H1 (cell line): ENCODE data around the gene ETNPPL. TPM values are rescaled to one million over a fixed set of nuclear protein-coding genes. Genes with fewer than 3 reads are reported as not detected.

Experiments used
- CTCF ChIA-PET: fragments of 300-600 bp; sonication (Branson Sonifier 250); formaldehyde crosslinking; loops from one replicate; lab custom pipeline; 2021; ENCODE audit not compliant: partially characterized antibody; lab: Charles Lee
- POLR2A ChIA-PET: fragments of 300-600 bp; sonication (Branson Sonifier 250); formaldehyde crosslinking; loops from one replicate; lab custom pipeline; 2021; ENCODE audit warnings: inconsistent platforms; ENCODE audit not compliant: partially characterized antibody; lab: Charles Lee
- DNase-seq, 2 experiments: peaks; one replicate each; pipeline versions ENCODE4 v3.0.0 to v3.0.0-alpha.2; 2010 to 2022; ENCODE audit warnings: low spot score in 2 of 2, low read depth in 1 of 2, mixed read lengths in 1 of 2
- FAIRE-seq: peaks from 2 replicates; lab custom pipeline; 2011; peaks lifted over from hg19 to GRCh38; lab: Jason Lieb, UNC
- H2AFZ ChIP-seq: 2 replicates; pipeline ENCODE4 v1.8.1; 2012; ENCODE audit warnings: low read length, inconsistent platforms
- H2AK5ac ChIP-seq: 2 replicates; pipeline ENCODE4 v1.6.1; 2013; ENCODE audit warnings: low read depth, low read length
- H2BK120ac ChIP-seq: replicated peaks from 2 replicates; pipeline ENCODE3; 2013; ENCODE audit warnings: low read depth, low read length, inconsistent platforms
- H2BK12ac ChIP-seq: 2 replicates; pipeline ENCODE4 v1.6.1; 2013; ENCODE audit warnings: low read depth, low read length
- H2BK15ac ChIP-seq: 2 replicates; pipeline ENCODE4 v1.6.1; 2013; ENCODE audit warnings: low read length
- H2BK20ac ChIP-seq: 2 replicates; pipeline ENCODE4 v1.6.1; 2013; ENCODE audit warnings: low read length
- H2BK5ac ChIP-seq: 2 replicates; pipeline ENCODE4 v1.6.1; 2013; ENCODE audit warnings: low read depth, low read length
- H3K14ac ChIP-seq: 2 replicates; pipeline ENCODE4 v1.6.1; 2013; ENCODE audit warnings: inconsistent platforms; ENCODE audit not compliant: insufficient read length
- H3K18ac ChIP-seq: 2 replicates; pipeline ENCODE4 v1.6.1; 2013; ENCODE audit warnings: low read length; ENCODE audit errors: extremely low read depth
- H3K23ac ChIP-seq: 2 replicates; pipeline ENCODE4 v1.6.1; 2013; ENCODE audit warnings: inconsistent platforms; ENCODE audit not compliant: insufficient read length
- H3K23me2 ChIP-seq: 2 replicates; pipeline ENCODE4 v1.6.1; 2013; ENCODE audit warnings: low read depth, low read length
- H3K27ac ChIP-seq: 2 replicates; pipeline ENCODE4 v1.6.1; 2011; ENCODE audit warnings: low read depth, low read length, inconsistent platforms
- H3K27me3 ChIP-seq, 4 experiments: replicated peaks in 1 of 4; 1 replicate in 1 of 4; 2 replicates in 3 of 4; pipeline versions ENCODE4 v1.6.1 to v1.8.1; 2011 to 2013; ENCODE audit warnings: low read length in 3 of 4, mild to moderate bottlenecking in 3 of 4, inconsistent platforms in 2 of 4, mixed read lengths in 2 of 4, moderate library complexity in 1 of 4; ENCODE audit not compliant: control insufficient read depth in 3 of 4, insufficient read depth in 3 of 4; ENCODE audit errors: extremely low read depth in 1 of 4
- H3K36me3 ChIP-seq, 4 experiments: 2 replicates each; pipeline versions ENCODE4 v1.6.1 to v1.8.1; 2011 to 2013; ENCODE audit warnings: mild to moderate bottlenecking in 4 of 4, low read length in 3 of 4, moderate library complexity in 2 of 4, control low read depth in 1 of 4, inconsistent platforms in 1 of 4; ENCODE audit not compliant: insufficient read depth in 4 of 4, control insufficient read depth in 2 of 4
- H3K4ac ChIP-seq: replicated peaks from 2 replicates; pipeline ENCODE3; 2013; ENCODE audit warnings: low read length, low read depth, mixed read lengths, inconsistent platforms; ENCODE audit not compliant: insufficient read length
- H3K4me1 ChIP-seq, 4 experiments: replicated peaks in 1 of 4; 1 replicate in 1 of 4; 2 replicates in 3 of 4; pipeline versions ENCODE4 v1.6.1 to v1.8.1; 2011 to 2013; ENCODE audit warnings: low read length in 3 of 4, inconsistent platforms in 2 of 4, mixed read lengths in 1 of 4; ENCODE audit not compliant: insufficient read depth in 4 of 4, control insufficient read depth in 3 of 4
- H3K4me2 ChIP-seq, 2 experiments: 2 replicates each; pipeline versions ENCODE4 v1.6.1 to v1.8.1; 2011 to 2013; ENCODE audit warnings: low read depth in 2 of 2, low read length in 2 of 2, control low read depth in 1 of 2, inconsistent platforms in 1 of 2, mild to moderate bottlenecking in 1 of 2; ENCODE audit not compliant: insufficient read depth in 1 of 2
- H3K4me3 ChIP-seq, 4 experiments: fragments of 200-600, 300-600 bp in 1 of 4; sonication (generic), shearing (Covaris generic), sonication (Bioruptor Twin) in 1 of 4; 2 replicates each; pipeline versions ENCODE4 v1.5.1 to v1.8.1; 2011 to 2016; ENCODE audit warnings: low read length in 4 of 4, low read depth in 3 of 4, control low read depth in 2 of 4, inconsistent platforms in 2 of 4, mild to moderate bottlenecking in 2 of 4, mixed read lengths in 1 of 4, moderate library complexity in 1 of 4; ENCODE audit not compliant: insufficient read depth in 2 of 4; ENCODE audit errors: extremely low read depth in 1 of 4
- H3K56ac ChIP-seq: replicated peaks from 2 replicates; pipeline ENCODE3; 2013; ENCODE audit warnings: low read depth, mild to moderate bottlenecking, mixed read lengths, low read length, inconsistent platforms; ENCODE audit not compliant: insufficient read length
- H3K79me1 ChIP-seq: 2 replicates; pipeline ENCODE4 v1.6.1; 2013; ENCODE audit warnings: low read depth, low read length, control low read depth
- H3K79me2 ChIP-seq, 2 experiments: 2 replicates each; pipeline versions ENCODE4 v1.6.1 to v1.8.1; 2012 to 2013; ENCODE audit warnings: low read length in 2 of 2, mild to moderate bottlenecking in 2 of 2, inconsistent platforms in 1 of 2; ENCODE audit not compliant: insufficient read depth in 2 of 2, control insufficient read depth in 1 of 2
- H3K9ac ChIP-seq, 4 experiments: replicated peaks in 1 of 4; 1 replicate in 1 of 4; 2 replicates in 3 of 4; pipeline versions ENCODE4 v1.6.1 to v1.8.1; 2011 to 2013; ENCODE audit warnings: low read depth in 3 of 4, low read length in 3 of 4, control low read depth in 2 of 4, mild to moderate bottlenecking in 2 of 4, moderate library complexity in 2 of 4, inconsistent platforms in 1 of 4; ENCODE audit errors: extremely low read depth in 1 of 4
- H3K9me3 ChIP-seq, 2 experiments: 2 replicates each; pipeline versions ENCODE4 v1.6.1 to v1.8.1; 2012 to 2013; ENCODE audit warnings: mild to moderate bottlenecking in 2 of 2, moderate library complexity in 2 of 2, control low read depth in 1 of 2, inconsistent platforms in 1 of 2, low read depth in 1 of 2, low read length in 1 of 2, mixed read lengths in 1 of 2; ENCODE audit not compliant: insufficient read depth in 2 of 2
- H4K20me1 ChIP-seq, 2 experiments: replicated peaks in 1 of 2; 2 replicates each; pipeline versions ENCODE3 to v1.8.1; 2011 to 2013; ENCODE audit warnings: inconsistent platforms in 2 of 2, low read length in 2 of 2, mild to moderate bottlenecking in 1 of 2; ENCODE audit not compliant: insufficient read depth in 2 of 2, control insufficient read depth in 1 of 2
- H4K5ac ChIP-seq: 2 replicates; pipeline ENCODE4 v1.6.1; 2013; ENCODE audit warnings: low read length, low read depth, mixed read lengths, inconsistent platforms; ENCODE audit not compliant: insufficient read length
- H4K8ac ChIP-seq: 2 replicates; pipeline ENCODE4 v1.8.0; 2013; ENCODE audit warnings: mild to moderate bottlenecking, moderate library complexity, low read length, inconsistent platforms; ENCODE audit not compliant: insufficient read depth; ENCODE audit errors: extremely low read depth
- H4K91ac ChIP-seq: replicated peaks from 2 replicates; pipeline ENCODE3; 2013; ENCODE audit warnings: low read length, mixed read lengths, inconsistent platforms; ENCODE audit not compliant: insufficient read length
- EP300 ChIP-seq, 2 experiments: IDR thresholded peaks; 1 replicate in 1 of 2; 2 replicates in 1 of 2; pipeline ENCODE4 v1.6.1; 2011 to 2012; ENCODE audit warnings: low read depth in 2 of 2, low read length in 2 of 2, mild to moderate bottlenecking in 2 of 2, borderline replicate concordance in 1 of 2, inconsistent platforms in 1 of 2, moderate library complexity in 1 of 2
- GTF2F1 ChIP-seq: IDR thresholded peaks from 2 replicates; pipeline ENCODE4 v1.6.1; 2012; ENCODE audit warnings: low read depth, low read length, improper control_type of control experiment, borderline replicate concordance
- SRF ChIP-seq: IDR thresholded peaks from 2 replicates; pipeline ENCODE4 v1.6.1; 2011; ENCODE audit warnings: mild to moderate bottlenecking, low read depth, low read length, moderate library complexity
- whole genome bisulfite sequencing, 2 experiments: shearing (Covaris generic) in 1 of 2; methylation state at CpG; one replicate each; pipeline versions ENCODE4 v1.1.6 to v1.1.7; 2013 to 2015; ENCODE audit warnings: low lambda C conversion rate in 2 of 2, mixed read lengths in 2 of 2, inconsistent platforms in 1 of 2, low coverage in 1 of 2, missing lambda C conversion rate in 1 of 2; ENCODE audit not compliant: insufficient replicate concordance in 2 of 2, insufficient coverage in 1 of 2, insufficient read length in 1 of 2; ENCODE audit errors: extremely low coverage in 1 of 2, missing lambda C conversion rate in 1 of 2; 5-methylcytosine and 5-hydroxymethylcytosine counted together
- polyA plus RNA-seq, 7 experiments: library from polyadenylated mRNA; depleted of rRNA in 3 of 7; stranded (reverse) in 5 of 7; unstranded in 2 of 7; fragments of >200 nt in 5 of 7; fragments of 200-250 nt in 2 of 7; gene quantifications; 1 replicate in 5 of 7; 2 replicates in 1 of 7; 4 replicates in 1 of 7; pipeline versions ENCODE4 v1.2.1 to v1.2.3, GENCODE V29; 2011 to 2013; ENCODE audit warnings: missing spikeins in 2 of 7, mixed read lengths in 2 of 7
- total RNA-seq: library from RNA; stranded (reverse); fragmentation: NEBNext Ultra II Directional; extraction: Animal tissue kit (Norgen Biotek cat#: 25700); gene quantifications from 2 replicates; pipeline ENCODE4 v1.2.1, GENCODE V29; 2021

The ETNPPL gene
- total and polyA plus RNA-seq, 2 of the 8 experiments (the other 6 are each of a cell fraction or from before 2014, with no cell fraction given) = 0.80 to 2.5 TPM

DNA sequence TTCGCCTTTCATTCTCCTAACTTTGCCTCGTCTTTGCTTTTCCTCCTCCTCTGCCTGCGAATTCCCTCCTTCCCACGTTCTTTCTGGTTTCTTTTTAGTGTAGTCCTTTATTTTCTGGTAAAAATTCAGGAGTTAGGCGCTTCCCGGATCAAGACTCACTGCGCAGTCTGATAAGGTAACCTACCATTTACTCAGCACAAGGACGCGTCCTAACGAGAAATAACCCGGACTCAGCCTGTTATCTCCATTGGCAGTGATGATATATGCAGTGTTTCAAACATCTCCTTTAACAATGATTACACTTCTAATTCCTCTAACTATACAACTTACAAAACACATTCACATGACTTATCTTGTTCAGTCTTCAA is 357 bp upstream of the ETNPPL start:
- CTCF ChIA-PET = interaction anchor here (0.7 to 3.1 kb wide), 6 partner anchors 11 to 470 kb away, joined by 3 to 14 read pairs (median 3); no protein-coding TSS in a partner anchor

More for the DNA sequence above, 357 bp upstream of the ETNPPL start:
- H4K8ac ChIP-seq = peak overlapping the region; percentile 20; the same call in 1 of the 2 replicates
- H2BK15ac ChIP-seq = no peak overlapping the region
- POLR2A ChIA-PET = interaction anchor here (0.6 to 1.5 kb wide), 4 partner anchors 11 to 142 kb away, joined by 3 to 7 read pairs (median 3); partner anchors contain the start of genes OSTC and RPL34
- peak overlapping the region; percentile 73 to 83 for H3K4me2 ChIP-seq
- H3K23me2 ChIP-seq = peaks cover 10% of the 10 kb centered on the region
- H3K18ac ChIP-seq = no peak overlapping the region
- no peaks in the 10 kb centered on the region for H3K79me2 ChIP-seq
- no peak overlapping the region for H2BK5ac ChIP-seq
- no peaks in the 10 kb centered on the region for H3K36me3 ChIP-seq
- no peak overlapping the region for H2BK12ac ChIP-seq
- H3K4me1 ChIP-seq = peaks cover 0 to 4% (median 0%) of the 10 kb centered on the region in 4 experiments; a peak in 2 of 7 replicates
- H3K4ac ChIP-seq = no peak overlapping the region
- no peak for DNase-seq
- H3K14ac ChIP-seq = no peak overlapping the region
- no peaks in the 10 kb centered on the region for H3K79me1 ChIP-seq
- H2BK20ac ChIP-seq = no peak overlapping the region
- no peak overlapping the region for H2BK120ac ChIP-seq
- no peak for FAIRE-seq
- no peak overlapping the region for H2AK5ac ChIP-seq
- no peaks in the 10 kb centered on the region for H4K20me1 ChIP-seq
- H4K91ac ChIP-seq = no peak overlapping the region
- peaks cover 0 to 6% (median 3%) of the 10 kb centered on the region in 4 experiments; a peak in 5 of 7 replicates for H3K27me3 ChIP-seq
- H2AFZ ChIP-seq = peak overlapping the region; percentile 93
- WGBS, 2 experiments = 37% methylated on average over 11 of the region's 11 CpGs; no CpG with 5 or more reads in 1 of the 2 experiments
- peak overlapping the region; percentile 65 to 85 (median 72); a peak in 7 of 8 replicates for H3K4me3 ChIP-seq
- no peak overlapping the region for H3K56ac ChIP-seq
- H3K27ac ChIP-seq = no peak overlapping the region
- H3K23ac ChIP-seq = no peak overlapping the region
- H3K9ac ChIP-seq = no peak overlapping the region; a peak in 1 of 7 replicates
- no peaks in the 10 kb centered on the region for H3K9me3 ChIP-seq
- TF ChIP-seq SRF (no peak), EP300 (IDR thresholded peaks at IDR 0.05; ENCODE audit: borderline replicate concordance in 1 of 2, low read depth in 2 of 2, low read length in 2 of 2) (no peak), GTF2F1 (no peak)
- no peak overlapping the region for H4K5ac ChIP-seq
